Activated B cell treated with CpG ODN at 0.5 μM for 24 hours (primary cell): ENCODE data around the gene GMFB. TPM values are rescaled to one million over a fixed set of nuclear protein-coding genes. Genes with fewer than 3 reads are reported as not detected.

ENCODE experiments used
- ATAC-seq: fragments of 200-7000 bp; cut with Tn5 transposase; one replicate; pipeline ENCODE4 v1.10.0; 2021; ENCODE audit warnings: low read depth, mild to moderate bottlenecking, moderate library complexity
- CTCF ChIA-PET: fragments of 350-600 bp; sonication (Branson Sonifier 250); formaldehyde crosslinking; loops from one replicate; lab custom pipeline; 2021; ENCODE audit warnings: antibody characterized with exemption; lab: Charles Lee
- POLR2A ChIA-PET: fragments of 350-600 bp; sonication (Branson Sonifier 250); formaldehyde crosslinking; loops from one replicate; lab custom pipeline; 2021; ENCODE audit warnings: antibody characterized with exemption; lab: Charles Lee
- DNase-seq: peaks from one replicate; pipeline ENCODE4 v3.0.0; 2022
- H3K27ac Mint-ChIP-seq: one replicate; pipeline ENCODE4 v1.8.0; 2020; ENCODE audit warnings: mixed read lengths
- H3K27me3 Mint-ChIP-seq: one replicate; pipeline ENCODE4 v1.8.0; 2021; ENCODE audit warnings: mixed read lengths
- H3K36me3 Mint-ChIP-seq: one replicate; pipeline ENCODE4 v1.8.0; 2021; ENCODE audit warnings: low read depth, mixed read lengths
- H3K4me1 Mint-ChIP-seq: one replicate; pipeline ENCODE4 v1.8.0; 2021; ENCODE audit warnings: mixed read lengths
- H3K4me3 Mint-ChIP-seq: one replicate; pipeline ENCODE4 v1.8.0; 2020; ENCODE audit warnings: mild to moderate bottlenecking, mixed read lengths
- H3K9me3 Mint-ChIP-seq: one replicate; pipeline ENCODE4 v1.8.0; 2020; ENCODE audit warnings: mixed read lengths
- intact Hi-C: fragments of 100-400 bp; cut with micrococcal nuclease; formaldehyde crosslinking; loops from one replicate; pipeline ENCODE4 v1.15.1; 2024
- total RNA-seq: library from RNA; stranded (reverse); gene quantifications from 2 replicates; pipeline ENCODE4 v1.2.3, GENCODE V29; 2022
- TF ChIP-seq, protein P1 (sequence below): fragments of 200-600 bp; IDR thresholded peaks from one replicate; pipeline ENCODE4 v1.8.0; 2022; ENCODE audit warnings: antibody characterized with exemption, mild to moderate bottlenecking

Gene GMFB
- total RNA-seq, 1 donor from 2014 or later: 43.0 TPM

DNA sequence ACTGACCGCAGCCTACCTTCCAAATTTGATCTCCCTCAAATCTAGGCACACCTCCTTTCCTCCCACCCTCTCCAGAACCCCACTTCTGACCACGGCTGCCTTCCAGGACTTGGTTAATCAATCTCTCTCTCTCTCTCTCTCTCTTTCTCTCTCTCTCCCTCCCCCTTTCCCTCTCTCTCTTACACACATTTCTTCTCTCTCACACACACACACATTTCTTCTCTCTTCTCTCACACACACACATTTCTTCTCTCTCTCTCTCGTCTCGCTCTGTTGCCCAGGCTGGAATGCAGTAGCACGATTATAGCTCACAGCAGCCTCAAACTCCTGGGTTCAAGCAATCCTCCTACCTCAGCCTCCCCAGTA lies 521 bp upstream of the GMFB start:
- H3K4me1 Mint-ChIP-seq: peaks cover 62% of the 10 kb centered on the region
- ATAC-seq: no peak
- POLR2A ChIA-PET: interaction anchor here (0.7 to 3.6 kb wide), 7 partner anchors 18 to 937 kb away, joined by 3 to 37 read pairs (median 8); partner anchors contain the start of gene CGRRF1
- no peaks in the 10 kb centered on the region for H3K9me3 Mint-ChIP-seq
- CTCF ChIA-PET: interaction anchor here (1.8 kb wide), 1 partner anchor 20 kb away, joined by 7 read pairs; the partner anchor contains the start of gene CGRRF1
- intact Hi-C loops: loop anchor here (1.0 to 10.0 kb wide), 6 partner anchors 20 to 1934 kb away; partner anchors contain the start of genes CDKN3, CGRRF1, GPR137C and MAPK1IP1L
- peaks cover 12% of the 10 kb centered on the region for H3K36me3 Mint-ChIP-seq
- H3K27ac Mint-ChIP-seq: peak overlapping the region; percentile 94
- H3K27me3 Mint-ChIP-seq: no peaks in the 10 kb centered on the region
- DNase-seq: no peak
- TF ChIP-seq, protein P1, sequence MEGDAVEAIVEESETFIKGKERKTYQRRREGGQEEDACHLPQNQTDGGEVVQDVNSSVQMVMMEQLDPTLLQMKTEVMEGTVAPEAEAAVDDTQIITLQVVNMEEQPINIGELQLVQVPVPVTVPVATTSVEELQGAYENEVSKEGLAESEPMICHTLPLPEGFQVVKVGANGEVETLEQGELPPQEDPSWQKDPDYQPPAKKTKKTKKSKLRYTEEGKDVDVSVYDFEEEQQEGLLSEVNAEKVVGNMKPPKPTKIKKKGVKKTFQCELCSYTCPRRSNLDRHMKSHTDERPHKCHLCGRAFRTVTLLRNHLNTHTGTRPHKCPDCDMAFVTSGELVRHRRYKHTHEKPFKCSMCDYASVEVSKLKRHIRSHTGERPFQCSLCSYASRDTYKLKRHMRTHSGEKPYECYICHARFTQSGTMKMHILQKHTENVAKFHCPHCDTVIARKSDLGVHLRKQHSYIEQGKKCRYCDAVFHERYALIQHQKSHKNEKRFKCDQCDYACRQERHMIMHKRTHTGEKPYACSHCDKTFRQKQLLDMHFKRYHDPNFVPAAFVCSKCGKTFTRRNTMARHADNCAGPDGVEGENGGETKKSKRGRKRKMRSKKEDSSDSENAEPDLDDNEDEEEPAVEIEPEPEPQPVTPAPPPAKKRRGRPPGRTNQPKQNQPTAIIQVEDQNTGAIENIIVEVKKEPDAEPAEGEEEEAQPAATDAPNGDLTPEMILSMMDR: no peak
- peak overlapping the region; percentile 94 for H3K4me3 Mint-ChIP-seq

DNA sequence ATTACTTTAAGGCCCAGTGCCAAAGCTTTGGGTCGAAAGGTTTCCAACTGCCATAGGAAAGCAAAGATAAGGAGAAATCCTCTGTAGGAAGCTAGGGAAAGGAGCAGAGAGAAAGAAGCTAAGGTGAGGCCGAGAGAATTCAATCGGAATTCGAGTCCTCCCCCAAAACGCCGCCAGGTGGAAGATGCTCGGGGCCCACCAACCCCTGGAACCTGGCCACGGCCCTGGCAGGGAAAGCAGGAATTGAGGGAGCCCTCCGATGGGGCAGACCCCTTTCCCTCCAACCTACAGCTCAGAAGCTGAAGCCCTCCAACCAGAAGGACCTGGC lies 498 bp downstream of the GMFB start:
- Mint-ChIP-seq H3K36me3 (peaks cover 14% of the 10 kb centered on the region), H3K27ac (peak overlapping the region; percentile 91), H3K4me1 (peaks cover 71% of the 10 kb centered on the region), H3K4me3 (peak overlapping the region; percentile 94), H3K9me3 (no peaks in the 10 kb centered on the region), H3K27me3 (no peaks in the 10 kb centered on the region)
- intact Hi-C loops: loop anchor here (1.0 to 10.0 kb wide), 5 partner anchors 47 to 1933 kb away; partner anchors contain the start of genes CDKN3, CNIH1, GPR137C and MAPK1IP1L
- ChIA-PET POLR2A (interaction anchor here (0.5 to 3.6 kb wide), 8 partner anchors 16 to 1324 kb away, joined by 3 to 37 read pairs (median 4); partner anchors contain the start of genes CGRRF1, CNIH1, SOCS4 and WDHD1), CTCF (interaction anchor here (1.1 to 1.8 kb wide), 2 partner anchors 21 to 286 kb away, joined by 3 to 7 read pairs; partner anchors contain the start of gene CGRRF1)
- no peak for ATAC-seq
- TF ChIP-seq, protein P1: no peak
- no peak for DNase-seq

DNA sequence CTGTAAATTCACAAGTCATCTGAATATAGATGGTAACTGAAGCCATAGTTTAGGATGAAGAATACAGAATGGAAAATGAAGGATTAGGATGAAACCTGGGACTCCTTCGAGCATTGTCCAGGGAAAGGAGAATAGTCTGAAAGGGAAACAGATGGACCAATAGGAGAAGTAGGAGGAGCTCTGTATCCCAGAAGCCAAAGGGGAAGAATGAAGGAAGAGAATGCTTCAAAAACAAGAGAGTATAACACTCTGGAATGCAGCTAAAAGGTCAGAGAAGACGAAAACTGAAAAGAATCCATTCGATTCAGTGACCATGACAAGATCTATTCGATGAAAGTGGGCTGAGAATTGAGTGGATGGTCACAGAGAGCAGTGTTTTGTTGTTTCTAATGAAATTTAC lies 1.0 kb downstream of the GMFB start:
- ATAC-seq: no peak
- ChIA-PET CTCF (interaction anchor here (1.8 kb wide), 1 partner anchor 22 kb away, joined by 7 read pairs; the partner anchor contains the start of gene CGRRF1), POLR2A (interaction anchor here (0.9 to 3.6 kb wide), 5 partner anchors 16 to 78 kb away, joined by 3 to 37 read pairs (median 7); partner anchors contain the start of genes CGRRF1 and CNIH1)
- TF ChIP-seq, protein P1: no peak
- Mint-ChIP-seq H3K4me3 (peak overlapping the region; percentile 94), H3K27ac (peak overlapping the region; percentile 91), H3K4me1 (peaks cover 76% of the 10 kb centered on the region), H3K9me3 (no peaks in the 10 kb centered on the region), H3K27me3 (no peaks in the 10 kb centered on the region), H3K36me3 (peaks cover 19% of the 10 kb centered on the region)
- DNase-seq: no peak
- intact Hi-C loops: loop anchor here (1.0 to 10.0 kb wide), 5 partner anchors 46 to 1933 kb away; partner anchors contain the start of genes CDKN3, CNIH1, GPR137C and MAPK1IP1L

DNA sequence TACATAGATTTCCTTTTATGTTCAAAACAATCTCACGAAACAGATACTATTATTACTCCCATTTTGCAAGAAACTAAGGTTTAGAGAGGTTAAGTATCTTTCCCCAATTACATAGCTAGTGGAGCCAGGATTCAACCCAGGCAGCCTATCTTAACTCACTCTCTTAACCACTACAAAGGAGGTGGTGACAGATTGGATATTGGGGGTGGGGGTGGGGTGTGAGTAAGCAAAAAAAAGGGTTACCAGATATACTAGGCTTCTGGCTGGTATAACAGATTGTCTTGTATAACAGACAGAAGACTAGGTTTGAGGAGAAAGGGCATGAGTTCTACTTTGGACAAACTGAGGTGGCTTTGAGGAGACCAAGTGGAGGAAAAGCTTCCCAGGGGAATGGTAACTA lies 2.1 kb downstream of the GMFB start:
- TF ChIP-seq, protein P1: no peak
- Mint-ChIP-seq H3K27me3 (no peaks in the 10 kb centered on the region), H3K36me3 (peaks cover 26% of the 10 kb centered on the region), H3K4me3 (peak overlapping the region; percentile 94), H3K4me1 (peaks cover 86% of the 10 kb centered on the region), H3K9me3 (no peaks in the 10 kb centered on the region), H3K27ac (peak overlapping the region; percentile 79)
- DNase-seq (no peak), ATAC-seq (no peak)
- POLR2A ChIA-PET: interaction anchor here (0.7 kb wide), 1 partner anchor 51 kb away, joined by 3 read pairs; no protein-coding TSS in a partner anchor
- intact Hi-C loops: loop anchor here (5.0 to 10.0 kb wide), 3 partner anchors 566 to 1932 kb away; partner anchors contain the start of genes GPR137C, MAPK1IP1L and TXNDC16
- CTCF ChIA-PET: no interaction called here

DNA sequence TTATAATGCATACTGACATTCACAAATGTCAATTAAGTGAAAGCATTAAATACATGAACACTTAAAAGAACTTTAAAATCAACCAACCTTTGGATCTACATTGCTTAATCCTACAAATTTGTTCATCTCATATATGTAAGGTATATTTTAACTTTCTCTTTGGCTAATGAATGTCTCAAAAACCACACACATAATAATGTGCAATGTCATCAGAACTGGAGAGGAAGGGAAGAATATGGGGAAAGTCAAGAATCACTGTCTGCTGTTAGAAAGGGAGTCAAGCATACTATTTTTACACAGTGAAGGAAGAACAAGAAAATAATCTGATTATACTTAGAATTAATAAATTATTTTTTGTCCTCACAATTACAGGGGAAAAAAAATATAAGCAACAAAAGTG lies 4.9 kb downstream of the GMFB start:
- ChIA-PET POLR2A (interaction anchor here (0.9 to 1.4 kb wide), 2 partner anchors 15 to 25 kb away, joined by 3 to 6 read pairs; partner anchors contain the start of gene CGRRF1), CTCF (interaction anchor here (0.6 to 1.4 kb wide), 2 partner anchors 26 to 35 kb away, joined by 3 read pairs; partner anchors contain the start of gene CGRRF1)
- no peaks in the 10 kb centered on the region for H3K9me3 Mint-ChIP-seq
- H3K4me1 Mint-ChIP-seq: peaks cover 73% of the 10 kb centered on the region
- peak overlapping the region; percentile 74 for H3K27ac Mint-ChIP-seq
- DNase-seq: no peak
- TF ChIP-seq, protein P1: no peak
- ATAC-seq: no peak
- no peaks in the 10 kb centered on the region for H3K27me3 Mint-ChIP-seq
- peak overlapping the region; percentile 74 for H3K4me3 Mint-ChIP-seq
- H3K36me3 Mint-ChIP-seq: peaks cover 38% of the 10 kb centered on the region
- intact Hi-C loops: loop anchor here (1.0 to 10.0 kb wide), 2 partner anchors 43 to 1929 kb away; partner anchors contain the start of genes CNIH1, GPR137C and TXNDC16
